HTR-8/SVneo (cell line): ENCODE measurements around the gene VRK2.
A peak's percentile ranks its signal among the peaks of the same experiment; 100 is the strongest.
"Not testable (repeated sequence)": the region's sequence is repeated elsewhere in the genome, so short reads cannot be mapped to it uniquely, and the experiment has no call there.

Source experiments
- DNase-seq: peaks from one replicate; pipeline ENCODE4 v3.0.0; 2011; ENCODE audit warnings: low spot score, mixed read lengths; ENCODE audit not compliant: insufficient read length
- FAIRE-seq: peaks from 2 replicates; lab custom pipeline; 2011; peaks lifted over from hg19 to GRCh38; lab: Jason Lieb, UNC

The VRK2 gene

DNA sequence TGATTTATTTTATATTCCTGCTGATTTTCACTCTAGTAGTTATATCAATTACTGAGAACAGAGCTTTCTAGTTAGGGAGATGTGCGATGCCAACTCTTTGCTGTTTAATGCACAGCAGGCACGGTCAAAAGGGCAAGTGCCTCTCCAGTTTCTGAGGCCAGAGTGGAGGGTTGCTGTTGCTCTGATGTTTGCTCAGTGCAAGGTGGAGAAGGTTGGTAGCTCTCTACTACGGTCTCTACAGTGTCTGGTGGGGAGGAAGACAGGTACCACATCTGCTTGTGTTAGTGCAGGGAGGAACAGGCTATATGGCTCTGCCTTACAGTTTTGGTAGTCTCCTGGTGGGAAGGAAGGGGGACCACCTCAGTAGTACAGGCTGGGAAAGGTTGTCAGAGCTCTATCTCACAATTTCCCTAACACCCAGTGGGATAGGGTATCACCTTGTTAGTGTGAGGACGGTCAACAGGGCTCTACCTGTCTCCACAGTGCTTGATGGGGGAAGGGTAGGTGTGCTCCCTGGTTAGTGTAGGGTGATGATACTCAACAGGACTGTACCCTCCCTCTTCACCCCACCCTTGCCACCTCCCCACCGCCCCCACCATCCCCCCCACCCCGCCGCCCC, 108.7 kb downstream of the VRK2 start:
- FAIRE-seq = no peak

DNA sequence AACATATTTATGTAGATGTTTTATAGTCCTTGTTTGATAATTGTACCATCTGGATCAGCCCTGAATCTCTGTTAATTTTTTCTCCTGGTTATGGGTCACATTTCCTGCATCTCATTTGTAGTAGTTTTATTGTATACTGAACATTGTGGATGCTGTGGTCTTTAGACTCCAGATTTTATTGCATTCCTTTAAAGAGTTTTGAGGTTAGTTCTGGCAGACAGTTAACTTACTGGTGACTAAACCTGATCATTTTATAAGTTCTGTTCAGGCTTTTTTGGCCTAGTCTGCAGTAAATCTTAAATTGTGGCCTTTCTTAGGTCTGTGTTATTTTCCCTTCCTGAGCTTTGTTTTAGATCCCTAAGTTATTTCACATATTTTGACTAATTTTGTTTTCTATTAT, 110.2 kb downstream of the VRK2 start:
- FAIRE-seq (no peak), DNase-seq (no peak)

More for the DNA sequence above, 108.7 kb downstream of the VRK2 start:
- DNase-seq = no peak

DNA sequence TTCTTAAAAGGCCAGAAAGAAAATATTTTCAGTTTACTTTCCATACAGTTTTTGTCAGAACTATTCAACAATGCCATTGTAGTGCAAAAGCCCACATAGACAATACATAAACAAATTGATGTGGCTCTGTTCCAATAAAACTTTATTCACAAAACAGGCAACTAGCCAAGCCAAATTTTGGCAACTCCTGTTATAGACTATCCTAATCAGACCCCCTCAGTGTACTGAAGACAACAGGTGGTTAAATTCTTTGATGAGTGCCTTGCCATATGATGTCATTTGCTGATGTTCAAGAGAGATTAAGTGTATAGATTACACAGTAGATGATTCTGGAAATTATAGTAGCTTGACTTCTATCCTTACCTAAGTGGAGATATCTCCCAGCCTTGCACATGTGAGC, 111.1 kb downstream of the VRK2 start:
- DNase-seq (no peak), FAIRE-seq (no peak)

DNA sequence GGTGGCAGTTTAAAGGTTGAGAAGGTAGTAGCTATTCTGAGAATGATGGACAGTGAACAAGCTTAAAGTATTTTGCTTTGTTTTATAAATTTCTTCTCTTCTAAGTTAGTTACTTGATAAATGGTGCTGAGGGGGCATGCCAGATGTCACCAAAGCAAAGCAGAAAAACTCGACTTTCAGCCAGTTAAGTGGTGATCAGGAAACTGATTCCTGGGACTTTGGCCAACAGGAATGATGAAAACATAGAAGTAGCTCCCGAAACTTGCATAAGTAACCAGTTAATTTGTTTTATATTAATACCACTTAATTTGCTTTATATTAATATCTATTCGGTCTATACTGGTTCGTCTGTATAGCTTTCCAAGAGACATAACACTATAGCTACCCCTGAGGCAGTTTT, 111.9 kb downstream of the VRK2 start:
- no peak for FAIRE-seq
- no peak for DNase-seq

DNA sequence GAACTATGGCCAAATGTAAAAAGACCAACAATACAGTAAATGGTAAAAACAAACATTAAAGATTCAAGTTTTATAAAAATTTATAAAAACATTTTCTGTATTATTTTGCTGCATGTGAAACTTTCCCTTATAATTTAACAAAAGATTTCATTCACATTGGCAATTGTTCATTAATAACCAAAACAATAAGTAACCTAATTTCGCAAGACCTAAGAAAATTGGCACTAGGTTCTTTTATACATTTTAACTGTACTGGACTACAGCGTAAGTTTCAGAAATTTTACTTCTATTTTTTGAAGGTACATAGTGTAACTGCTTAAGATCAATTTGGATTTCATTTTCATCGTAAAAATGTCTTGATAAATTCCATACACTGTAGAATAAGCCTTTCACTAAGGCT, 117.3 kb downstream of the VRK2 start:
- DNase-seq = no peak
- no peak for FAIRE-seq

DNA sequence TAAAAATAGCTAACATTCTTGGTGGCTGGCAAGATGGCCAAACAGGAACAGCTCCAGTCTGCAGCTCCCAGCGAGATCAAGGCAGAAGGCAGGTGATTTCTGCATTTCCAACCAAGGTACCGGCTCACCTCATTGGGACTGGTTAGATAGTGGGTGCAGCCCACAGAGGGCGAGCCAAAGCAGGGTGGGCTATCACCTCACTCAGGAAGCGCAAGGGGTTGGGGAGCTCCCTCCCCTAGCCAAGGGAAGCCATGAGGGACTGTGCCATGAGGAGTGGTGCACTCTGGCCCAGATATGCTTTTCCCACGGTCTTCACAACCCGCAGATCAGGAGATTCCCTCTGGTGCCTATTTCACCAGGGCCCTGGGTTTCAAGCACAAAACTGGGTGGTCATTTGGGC, 121.5 kb downstream of the VRK2 start:
- not testable (repeated sequence) for FAIRE-seq

DNA sequence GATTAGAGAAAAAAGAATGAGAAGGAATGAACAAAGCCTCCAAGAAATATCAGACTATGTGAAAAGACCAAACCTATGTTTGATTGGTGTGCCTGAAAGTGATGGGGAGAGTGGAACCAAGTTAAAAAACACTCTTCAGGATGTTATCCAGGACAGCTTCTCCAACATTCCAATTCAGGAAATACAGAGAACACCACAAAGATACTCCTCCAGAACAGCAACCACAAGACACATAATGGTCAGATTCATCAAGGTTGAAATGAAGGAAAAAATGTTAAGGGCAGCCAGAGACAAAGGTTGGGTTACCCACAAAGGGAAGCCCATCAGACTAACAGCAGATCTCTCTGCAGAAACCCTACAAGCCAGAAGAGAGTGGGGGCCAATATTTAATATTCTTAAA, 123.2 kb downstream of the VRK2 start:
- FAIRE-seq, DNase-seq: not testable (repeated sequence)

More for the DNA sequence above, 121.5 kb downstream of the VRK2 start:
- DNase-seq = not testable (repeated sequence)

DNA sequence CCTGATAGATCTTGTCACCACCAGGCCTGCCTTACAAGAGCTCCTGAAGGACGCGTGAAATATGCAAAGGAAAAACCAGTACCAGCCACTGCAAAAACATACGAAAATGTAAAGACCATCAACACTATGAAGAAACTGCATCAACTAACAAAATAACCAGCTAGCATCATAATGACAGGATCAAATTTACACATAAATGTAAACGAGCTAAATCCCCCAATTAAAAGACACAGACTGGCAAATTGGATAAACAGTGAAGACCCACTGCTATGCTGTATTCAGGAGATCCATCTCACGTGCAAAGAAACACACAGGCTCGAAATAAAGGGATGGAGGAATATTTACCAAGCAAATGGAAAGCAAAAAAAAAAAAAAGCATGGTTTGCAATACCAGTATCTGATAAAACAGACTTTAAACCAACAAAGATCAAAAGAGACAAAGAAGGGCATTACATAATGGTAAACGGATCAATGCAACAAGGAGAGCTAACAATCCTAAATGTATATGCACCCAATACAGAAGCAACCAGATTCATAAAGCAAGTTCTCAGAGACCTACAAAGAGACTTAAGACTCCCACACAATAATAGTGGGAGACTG, 123.8 kb downstream of the VRK2 start:
- not testable (repeated sequence) for DNase-seq, FAIRE-seq

DNA sequence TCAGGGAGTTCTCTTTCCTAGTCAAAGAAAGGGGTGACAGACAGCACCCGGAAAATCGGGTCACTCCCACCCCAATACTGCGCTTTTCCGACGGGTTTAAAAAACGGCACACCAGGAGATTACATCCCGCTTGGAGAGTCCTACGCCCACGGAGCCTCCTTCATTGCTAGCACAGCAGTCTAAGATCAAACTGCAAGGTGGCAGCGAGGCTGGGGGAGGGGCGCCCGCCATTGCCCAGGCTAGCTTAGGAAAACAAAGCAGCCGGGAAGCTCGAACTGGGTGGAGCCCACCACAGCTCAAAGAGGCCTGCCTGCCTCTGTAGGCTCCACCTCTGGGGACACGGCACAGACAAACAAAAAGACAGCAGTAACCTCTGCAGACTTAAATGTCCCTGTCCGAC, 125.2 kb downstream of the VRK2 start:
- not testable (repeated sequence) for DNase-seq, FAIRE-seq

DNA sequence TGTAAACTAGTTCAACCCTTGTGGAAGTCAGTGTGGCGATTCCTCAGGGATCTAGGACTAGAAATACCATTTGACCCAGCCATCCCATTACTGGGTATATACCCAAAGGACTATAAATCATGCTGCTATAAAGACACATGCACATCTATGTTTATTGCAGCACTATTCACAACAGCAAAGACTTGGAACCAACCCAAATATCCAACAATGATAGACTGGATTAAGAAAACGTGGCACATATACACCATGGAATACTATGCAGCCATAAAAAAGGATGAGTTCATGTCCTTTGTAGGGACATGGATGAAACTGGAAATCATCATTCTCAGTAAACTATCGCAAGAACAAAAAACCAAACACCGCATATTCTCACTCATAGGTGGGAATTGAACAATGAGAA, 130.6 kb downstream of the VRK2 start:
- not testable (repeated sequence) for DNase-seq, FAIRE-seq

DNA sequence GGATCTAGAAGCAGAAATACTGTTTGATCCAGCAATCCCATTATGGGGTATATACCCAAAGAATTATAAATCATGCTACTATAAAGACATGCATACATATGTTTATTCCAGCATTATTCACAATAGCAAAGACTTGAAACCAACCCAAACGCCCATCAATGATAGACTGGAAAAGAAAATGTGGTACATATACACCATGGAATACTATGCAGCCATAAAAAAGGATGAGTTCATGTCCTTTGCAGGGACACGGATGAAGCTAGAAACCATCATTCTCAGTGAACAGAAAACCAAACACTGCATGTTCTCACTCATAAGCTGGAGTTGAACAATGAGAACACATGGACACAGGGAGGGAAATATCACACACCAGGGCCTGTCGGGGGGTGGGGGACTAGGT, 133.6 kb downstream of the VRK2 start:
- not testable (repeated sequence) for FAIRE-seq, DNase-seq

DNA sequence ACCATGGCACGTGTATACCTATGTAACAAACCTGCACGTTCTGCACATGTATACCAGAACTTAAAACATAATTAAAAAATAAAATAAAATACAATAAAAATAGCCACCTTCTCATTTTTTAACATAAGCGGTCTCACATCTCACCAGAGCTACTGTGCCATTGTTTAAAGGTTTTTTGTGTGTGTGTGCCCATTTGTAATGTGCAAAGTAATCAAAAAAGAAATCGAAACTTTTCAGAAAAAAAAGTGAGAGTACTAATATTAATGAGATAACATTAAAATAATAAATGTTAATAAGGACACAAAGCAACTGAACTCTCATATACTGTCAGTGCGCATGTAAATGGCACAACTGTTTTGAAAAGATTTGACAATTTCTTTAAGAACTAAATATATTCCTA, 134.0 kb downstream of the VRK2 start:
- DNase-seq (no peak), FAIRE-seq (no peak)

DNA sequence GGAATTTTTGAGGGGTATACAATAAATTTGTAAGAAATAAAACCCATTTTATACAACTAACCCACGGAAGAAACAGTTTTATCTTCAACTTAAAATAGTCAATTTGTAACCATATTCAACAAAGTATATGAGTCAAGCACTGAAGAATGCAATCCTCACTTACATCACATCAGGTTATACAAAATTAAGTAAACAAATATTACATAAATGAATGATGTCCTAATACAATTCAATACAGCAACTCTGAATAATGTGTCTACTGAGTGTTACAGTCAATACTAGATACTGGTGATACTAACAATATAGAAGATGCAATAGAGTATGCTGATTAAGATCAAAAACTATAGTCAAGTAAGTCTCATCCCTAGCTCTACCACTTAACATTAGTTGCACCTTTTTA, 135.9 kb downstream of the VRK2 start:
- FAIRE-seq = no peak
- DNase-seq = no peak

DNA sequence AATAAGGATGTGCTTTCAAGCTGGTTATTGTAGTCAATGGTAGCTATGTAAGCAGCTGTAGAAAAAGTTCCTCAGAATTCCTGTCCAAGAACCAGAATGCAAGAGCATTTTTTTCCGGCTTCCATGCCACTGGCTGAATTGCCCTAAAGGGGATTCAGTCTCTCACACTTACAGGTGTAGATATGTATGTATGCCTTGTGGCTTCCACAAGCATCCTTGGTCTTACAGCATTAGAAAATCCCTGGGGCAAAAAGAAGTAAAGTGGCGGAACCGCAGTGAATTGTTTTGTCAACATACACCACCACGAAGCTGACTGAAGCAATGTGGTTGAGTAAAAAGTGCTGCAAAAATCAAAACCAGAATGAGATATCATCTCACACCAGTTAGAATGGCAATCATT, 139.9 kb downstream of the VRK2 start:
- FAIRE-seq (no peak), DNase-seq (no peak)

DNA sequence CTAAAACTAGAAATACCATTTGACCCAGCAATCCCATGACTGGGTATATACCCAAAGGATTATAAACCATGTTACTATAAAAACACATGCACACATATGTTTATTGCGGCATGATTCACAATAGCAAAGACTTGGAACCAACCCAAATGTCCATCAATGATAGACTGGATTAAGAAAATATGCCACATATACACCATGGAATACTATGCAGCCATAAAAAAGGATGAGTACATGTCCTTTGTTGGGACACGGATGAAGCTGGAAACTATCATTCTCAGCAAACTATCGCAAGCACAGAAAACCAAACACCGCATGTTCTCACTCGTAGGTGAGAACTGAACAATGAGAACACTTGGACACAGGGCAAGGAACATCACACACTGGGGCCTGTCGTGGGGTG, 140.4 kb downstream of the VRK2 start:
- FAIRE-seq, DNase-seq: not testable (repeated sequence)

DNA sequence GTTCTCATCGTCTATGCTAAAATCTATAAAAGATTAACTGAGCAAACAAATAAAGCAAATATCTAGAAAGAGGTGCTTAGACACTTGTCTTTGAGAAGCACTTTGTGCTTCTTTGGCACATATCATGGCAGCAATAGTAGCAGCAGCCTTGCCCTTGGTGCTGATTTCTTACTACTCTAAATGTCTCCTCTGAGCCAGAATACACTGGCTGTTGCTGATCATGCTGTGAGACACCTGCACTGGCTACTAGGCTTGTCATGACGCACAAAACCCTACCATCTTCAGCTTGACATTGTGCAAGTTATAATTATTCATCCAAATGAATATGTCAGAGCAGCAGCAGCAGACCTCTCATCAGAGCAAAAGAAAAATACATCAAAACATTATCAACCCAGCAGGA, 147.9 kb downstream of the VRK2 start:
- DNase-seq (no peak), FAIRE-seq (peak; percentile 9)

DNA sequence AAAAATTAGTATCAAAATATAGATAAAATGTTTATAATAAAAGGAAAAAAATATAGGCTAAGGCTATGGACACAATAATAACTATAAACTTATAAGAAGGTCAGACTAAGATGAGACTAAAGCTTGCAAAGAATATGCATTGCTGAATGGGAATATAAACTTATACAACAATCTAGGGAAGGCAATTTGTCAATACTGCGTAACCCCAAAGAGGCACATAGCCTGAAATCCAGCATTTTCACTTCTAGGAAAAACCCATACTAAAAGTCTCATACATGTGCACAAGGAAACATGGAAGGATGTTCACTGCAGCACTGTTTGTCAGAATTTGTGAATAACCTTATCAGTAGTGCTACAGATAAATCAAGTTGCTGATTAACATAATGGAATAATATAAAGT, 149.1 kb downstream of the VRK2 start:
- no peak for DNase-seq
- no peak for FAIRE-seq

DNA sequence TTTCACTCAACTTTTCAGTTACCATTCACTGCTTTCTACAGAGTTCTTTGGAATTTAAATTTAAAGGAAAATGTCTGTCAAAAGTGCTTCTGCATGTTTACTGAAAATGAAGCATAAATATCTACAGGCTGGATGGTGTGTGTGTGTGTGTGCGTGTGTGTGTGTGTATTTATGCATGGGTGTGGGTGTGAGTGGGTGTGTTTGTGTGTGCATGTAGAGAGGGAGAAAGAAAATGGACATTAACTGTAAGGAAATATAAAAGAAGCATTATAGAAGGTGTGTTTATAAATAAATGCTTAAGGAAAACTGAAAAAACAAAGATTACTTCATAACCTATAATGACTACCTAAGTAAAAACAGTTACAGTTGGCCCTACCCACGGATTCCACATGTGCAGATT, 151.3 kb downstream of the VRK2 start:
- no peak for DNase-seq
- FAIRE-seq = no peak

DNA sequence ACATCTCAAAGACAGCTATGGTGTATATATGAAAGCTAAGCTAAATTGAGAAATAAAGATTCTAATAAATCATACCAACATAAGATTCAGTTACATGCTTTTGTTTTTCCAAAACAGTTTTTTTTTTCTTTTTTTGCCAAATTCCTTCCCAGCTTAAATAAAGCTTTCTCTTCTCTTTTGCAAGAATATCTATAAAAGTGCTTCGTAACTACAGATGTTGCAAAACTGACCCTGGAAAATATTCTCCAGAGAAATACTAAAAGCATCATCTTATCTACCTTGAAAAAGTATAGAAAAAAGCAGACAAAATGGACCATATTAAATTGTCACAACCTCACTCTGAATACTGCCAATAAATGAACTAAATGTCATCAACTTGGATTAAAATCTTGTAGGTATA, 155.8 kb downstream of the VRK2 start:
- FAIRE-seq (no peak), DNase-seq (no peak)

DNA sequence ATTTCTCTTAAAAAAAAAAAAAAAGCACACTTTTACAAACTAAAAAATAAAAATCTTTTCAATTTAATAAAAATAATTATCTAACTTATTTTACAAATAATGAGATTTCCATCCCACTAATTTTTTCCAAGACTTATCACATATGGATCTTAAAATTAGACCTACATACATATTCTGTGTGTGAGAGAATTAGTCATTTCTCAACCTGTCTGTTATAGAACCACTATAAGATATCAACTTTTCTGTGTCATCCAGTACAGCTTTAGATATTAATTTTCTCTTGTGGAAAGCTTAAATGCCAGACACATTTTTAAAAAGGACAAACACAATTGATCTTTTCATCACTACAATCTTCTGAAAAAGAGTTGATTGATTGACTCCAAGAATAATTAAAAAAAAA, 156.4 kb downstream of the VRK2 start:
- DNase-seq (no peak), FAIRE-seq (no peak)

DNA sequence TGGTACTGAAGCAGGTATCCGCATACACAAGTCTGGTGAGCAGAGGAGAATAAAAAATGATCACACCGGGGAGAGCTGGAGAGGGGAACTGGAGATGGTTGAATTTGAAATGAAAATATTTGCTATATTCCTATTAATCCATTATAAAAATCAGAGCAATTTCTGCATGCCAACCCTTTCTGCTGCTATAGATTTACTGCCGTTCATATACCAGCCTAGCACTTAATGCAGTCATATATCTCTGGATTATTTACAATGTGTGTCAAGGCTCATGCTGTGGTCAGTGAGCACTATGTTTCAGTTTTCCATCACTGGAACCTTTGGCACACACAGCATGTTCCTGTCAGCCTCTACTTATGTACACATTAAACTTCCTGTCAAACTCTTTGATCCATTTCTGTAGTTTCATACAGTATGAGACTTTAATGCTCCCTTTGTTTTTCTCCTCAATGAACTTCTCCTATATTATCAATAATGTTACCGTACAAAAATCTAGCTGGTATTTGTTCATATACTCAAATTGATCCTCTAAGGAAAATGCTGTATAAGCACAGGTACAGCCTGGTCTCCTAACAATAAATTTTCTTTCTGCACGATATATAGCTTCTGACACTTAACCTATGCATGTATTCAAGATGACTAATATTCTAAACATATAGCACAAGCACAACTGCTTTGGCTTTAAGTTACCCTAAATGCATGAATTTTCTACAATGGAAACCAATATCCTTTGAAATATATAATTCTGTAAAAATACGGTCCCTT, 157.8 kb downstream of the VRK2 start:
- FAIRE-seq (no peak), DNase-seq (no peak)
